Activated CD4-positive, alpha-beta memory T cell treated with anti-CD3 and anti-CD28 coated beads for 36 hours (primary cell): ENCODE data around the gene ABCA3. TPM values are rescaled to one million over a fixed set of nuclear protein-coding genes. Genes with fewer than 3 reads are reported as not detected.

Source experiments
- CTCF ChIA-PET: fragments of 350-600 bp; sonication (Branson Sonifier 250); formaldehyde crosslinking; loops from one replicate; lab custom pipeline; 2021; ENCODE audit warnings: antibody characterized with exemption, inconsistent platforms; lab: Charles Lee
- POLR2A ChIA-PET: fragments of 350-600 bp; sonication (Branson Sonifier 250); formaldehyde crosslinking; loops from one replicate; lab custom pipeline; 2021; ENCODE audit warnings: antibody characterized with exemption; lab: Charles Lee
- DNase-seq: peaks from one replicate; pipeline ENCODE4 v3.0.0-alpha.2; 2020
- H3K27ac Mint-ChIP-seq: one replicate; pipeline ENCODE4 v1.8.0; 2021; ENCODE audit warnings: mixed read lengths
- H3K27me3 Mint-ChIP-seq: one replicate; pipeline ENCODE4 v1.8.0; 2021; ENCODE audit warnings: mixed read lengths
- H3K36me3 Mint-ChIP-seq: one replicate; pipeline ENCODE4 v1.8.0; 2021; ENCODE audit warnings: mixed read lengths
- H3K4me1 Mint-ChIP-seq: one replicate; pipeline ENCODE4 v1.8.0; 2021; ENCODE audit warnings: low read depth, mixed read lengths
- H3K4me3 Mint-ChIP-seq: one replicate; pipeline ENCODE4 v1.8.0; 2021; ENCODE audit warnings: mild to moderate bottlenecking, mixed read lengths
- H3K9me3 Mint-ChIP-seq: one replicate; pipeline ENCODE4 v1.8.0; 2021; ENCODE audit warnings: mixed read lengths
- intact Hi-C: fragments of 100-400 bp; cut with micrococcal nuclease; formaldehyde crosslinking; loops from one replicate; pipeline ENCODE4 v1.15.1; 2023
- total RNA-seq, 2 experiments: library from RNA; stranded (reverse); gene quantifications; one replicate each; pipeline ENCODE4 v1.2.3, GENCODE V29; 2021

Gene ABCA3
- total RNA-seq, 2 experiments from 2014 or later, result 6.1 to 6.4 TPM

- CTCF ChIA-PET, result no interaction called here
Observed at GRCh38 chr16:2370721-2371120, 30.2 kb upstream of the ABCA3 start.

GRCh38 chr16:2366660-2367309, 26.3 kb upstream of the ABCA3 start:
- POLR2A ChIA-PET, result no interaction called here
- intact Hi-C loops, result no loop called here
- peak; percentile 25 for DNase-seq
- Mint-ChIP-seq H3K4me3 (no peak overlapping the region), H3K9me3 (no peaks in the 10 kb centered on the region), H3K27me3 (peaks cover 24% of the 10 kb centered on the region), H3K4me1 (no peaks in the 10 kb centered on the region), H3K27ac (no peak overlapping the region), H3K36me3 (no peaks in the 10 kb centered on the region)
- CTCF ChIA-PET, result no interaction called here

More at GRCh38 chr16:2370721-2371120, 30.2 kb upstream of the ABCA3 start:
- Mint-ChIP-seq H3K27ac (no peak overlapping the region), H3K27me3 (peaks cover 25% of the 10 kb centered on the region), H3K9me3 (no peaks in the 10 kb centered on the region), H3K4me1 (no peaks in the 10 kb centered on the region), H3K4me3 (no peak overlapping the region), H3K36me3 (no peaks in the 10 kb centered on the region)
- DNase-seq, result no peak
- POLR2A ChIA-PET, result no interaction called here
- intact Hi-C loops, result no loop called here

- DNase-seq, result no peak
- Mint-ChIP-seq H3K4me1 (no peaks in the 10 kb centered on the region), H3K27ac (no peak overlapping the region), H3K9me3 (no peaks in the 10 kb centered on the region), H3K36me3 (no peaks in the 10 kb centered on the region), H3K27me3 (peaks cover 30% of the 10 kb centered on the region), H3K4me3 (no peak overlapping the region)
- intact Hi-C loops, result no loop called here
- ChIA-PET CTCF (no interaction called here), POLR2A (no interaction called here)
Observed at GRCh38 chr16:2365397-2366294, 25.1 kb upstream of the ABCA3 start.

GRCh38 chr16:2364638-2365210, 24.2 kb upstream of the ABCA3 start:
- intact Hi-C loops, result no loop called here
- H3K27me3 Mint-ChIP-seq, result peaks cover 32% of the 10 kb centered on the region
- no peak overlapping the region for H3K27ac Mint-ChIP-seq
- no peaks in the 10 kb centered on the region for H3K9me3 Mint-ChIP-seq
- POLR2A ChIA-PET, result no interaction called here
- H3K4me1 Mint-ChIP-seq, result no peaks in the 10 kb centered on the region
- no peak overlapping the region for H3K4me3 Mint-ChIP-seq
- DNase-seq, result no peak
- H3K36me3 Mint-ChIP-seq, result no peaks in the 10 kb centered on the region
- CTCF ChIA-PET, result no interaction called here

DNA sequence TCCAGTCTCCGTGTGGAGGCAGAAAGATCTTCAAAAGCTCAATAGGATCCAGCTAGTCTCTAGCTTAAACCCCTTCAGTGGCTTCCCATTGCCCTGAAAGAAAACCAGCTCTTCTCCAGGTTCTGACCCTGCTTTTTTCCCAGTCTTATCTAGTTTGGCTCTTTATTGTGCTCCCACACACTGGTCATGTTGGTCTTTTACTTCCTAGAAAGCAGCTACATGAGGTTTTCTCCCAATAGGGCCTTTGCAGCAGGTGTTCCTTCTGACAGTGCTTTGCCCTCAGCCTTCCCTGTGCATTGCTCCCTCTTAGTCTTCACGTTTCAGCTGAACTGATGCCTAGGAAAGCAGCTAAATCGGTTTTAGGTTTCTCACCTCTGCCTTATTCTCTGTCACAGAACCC, 21.7 kb upstream of the ABCA3 start:
- H3K4me1 Mint-ChIP-seq, result no peaks in the 10 kb centered on the region
- CTCF ChIA-PET, result interaction anchor here (1.0 kb wide), 1 partner anchor 13 kb away, joined by 4 read pairs; no protein-coding TSS in a partner anchor
- no peaks in the 10 kb centered on the region for H3K9me3 Mint-ChIP-seq
- intact Hi-C loops, result no loop called here
- DNase-seq, result no peak
- no peak overlapping the region for H3K4me3 Mint-ChIP-seq
- POLR2A ChIA-PET, result no interaction called here
- H3K27me3 Mint-ChIP-seq, result peaks cover 30% of the 10 kb centered on the region
- H3K36me3 Mint-ChIP-seq, result no peaks in the 10 kb centered on the region
- no peak overlapping the region for H3K27ac Mint-ChIP-seq

DNA sequence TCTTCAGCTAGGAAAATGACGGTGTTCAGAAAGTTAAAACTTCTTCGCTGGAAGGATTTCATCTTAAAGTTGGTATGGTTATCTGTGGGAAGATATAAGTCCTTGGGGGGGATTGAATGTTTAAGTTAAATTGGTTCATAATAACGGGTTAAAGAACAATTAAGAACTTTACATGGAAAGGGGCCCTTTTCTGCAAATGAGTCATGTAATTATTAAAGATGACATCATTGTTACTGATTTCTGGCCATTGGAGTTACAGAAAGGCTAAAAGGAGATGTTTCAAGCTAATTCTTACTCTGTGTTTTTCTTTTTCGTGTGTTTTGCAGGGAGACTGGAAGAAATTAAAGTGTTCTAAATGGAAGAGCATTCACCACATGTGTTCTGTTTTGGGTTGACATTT, 20.6 kb upstream of the ABCA3 start:
- ChIA-PET POLR2A (no interaction called here), CTCF (interaction anchor here (1.0 kb wide), 1 partner anchor 12 kb away, joined by 4 read pairs; no protein-coding TSS in a partner anchor)
- no peak overlapping the region for H3K4me3 Mint-ChIP-seq
- H3K27ac Mint-ChIP-seq, result no peak overlapping the region
- intact Hi-C loops, result no loop called here
- no peaks in the 10 kb centered on the region for H3K9me3 Mint-ChIP-seq
- no peak for DNase-seq
- H3K36me3 Mint-ChIP-seq, result no peaks in the 10 kb centered on the region
- H3K4me1 Mint-ChIP-seq, result no peaks in the 10 kb centered on the region
- peaks cover 25% of the 10 kb centered on the region for H3K27me3 Mint-ChIP-seq

DNA sequence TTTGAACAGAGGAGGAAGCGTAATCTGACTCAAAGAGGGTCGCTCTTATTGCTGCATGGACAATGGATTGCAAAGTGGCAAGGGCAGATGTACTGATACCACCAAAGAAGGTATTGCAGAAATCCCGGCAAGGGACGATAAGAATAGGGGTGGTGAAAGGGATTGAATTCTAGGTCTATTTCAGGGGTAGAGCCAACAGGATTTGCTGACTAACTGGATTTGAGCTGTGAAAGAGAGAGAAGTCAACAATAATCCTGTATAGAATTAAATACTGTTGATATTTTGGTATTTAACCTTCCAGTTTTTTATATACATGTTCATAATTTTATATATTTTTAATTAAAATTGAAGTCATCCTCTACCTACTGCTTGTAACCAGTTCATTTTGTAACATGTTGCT, 19.4 kb upstream of the ABCA3 start:
- no peaks in the 10 kb centered on the region for H3K36me3 Mint-ChIP-seq
- POLR2A ChIA-PET, result no interaction called here
- intact Hi-C loops, result no loop called here

DNA sequence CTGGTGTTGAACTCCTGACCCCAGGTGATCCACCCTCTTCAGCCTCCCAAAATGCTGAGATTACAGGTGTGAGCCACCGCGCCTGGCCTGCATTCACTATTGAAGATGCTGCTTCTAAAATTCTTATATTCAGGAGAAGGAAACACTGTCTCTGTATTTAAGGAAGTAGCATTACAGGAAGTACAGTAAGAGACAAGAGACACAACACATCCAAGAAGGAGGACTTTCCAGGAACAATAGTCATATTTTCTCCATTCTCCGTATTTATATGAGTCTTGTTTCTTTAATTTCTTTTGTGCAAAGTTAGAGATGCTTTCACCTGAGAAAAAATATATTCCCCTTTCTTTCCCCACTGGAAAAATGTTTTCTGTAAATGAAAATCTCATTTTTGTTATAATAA, 18.3 kb upstream of the ABCA3 start:
- intact Hi-C loops, result no loop called here
- POLR2A ChIA-PET, result no interaction called here
- Mint-ChIP-seq H3K4me3 (no peak overlapping the region), H3K27me3 (peaks cover 23% of the 10 kb centered on the region), H3K9me3 (no peaks in the 10 kb centered on the region), H3K27ac (no peak overlapping the region), H3K36me3 (no peaks in the 10 kb centered on the region), H3K4me1 (no peaks in the 10 kb centered on the region)
- no peak for DNase-seq
- CTCF ChIA-PET, result no interaction called here

More for the DNA sequence above, 19.4 kb upstream of the ABCA3 start:
- no peak overlapping the region for H3K27ac Mint-ChIP-seq
- CTCF ChIA-PET, result no interaction called here
- no peaks in the 10 kb centered on the region for H3K4me1 Mint-ChIP-seq
- no peaks in the 10 kb centered on the region for H3K9me3 Mint-ChIP-seq
- DNase-seq, result no peak
- no peak overlapping the region for H3K4me3 Mint-ChIP-seq
- H3K27me3 Mint-ChIP-seq, result peaks cover 23% of the 10 kb centered on the region

DNA sequence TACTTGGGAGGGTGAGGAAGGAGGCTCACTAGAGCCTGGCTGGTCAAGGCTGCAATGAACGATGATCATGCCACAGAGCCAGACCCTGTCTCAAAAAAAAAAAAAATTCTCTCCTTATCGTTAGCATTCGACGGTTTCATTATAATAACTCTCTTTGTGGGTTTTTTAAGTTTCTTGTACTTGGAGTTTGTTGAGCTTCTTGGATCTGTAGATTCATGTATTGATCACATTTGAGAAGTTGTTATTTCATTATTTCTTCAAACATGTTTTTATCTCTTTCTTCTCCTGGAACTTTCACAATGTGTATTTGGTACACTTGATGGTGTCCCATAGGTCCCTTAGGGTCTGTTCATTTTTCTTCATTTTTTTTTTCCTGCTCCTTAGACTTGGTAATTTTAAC, 16.8 kb upstream of the ABCA3 start:
- ChIA-PET CTCF (interaction anchor here (1.4 kb wide), 2 partner anchors 17 to 57 kb away, joined by 3 to 4 read pairs; partner anchors contain the start of gene ABCA3), POLR2A (no interaction called here)
- H3K36me3 Mint-ChIP-seq, result no peaks in the 10 kb centered on the region

GRCh38 chr16:2350500-2350899, 10.0 kb upstream of the ABCA3 start:
- Mint-ChIP-seq H3K4me1 (no peaks in the 10 kb centered on the region), H3K27ac (no peak overlapping the region), H3K36me3 (no peaks in the 10 kb centered on the region), H3K27me3 (peaks cover 13% of the 10 kb centered on the region), H3K4me3 (no peak overlapping the region), H3K9me3 (no peaks in the 10 kb centered on the region)
- no peak for DNase-seq
- ChIA-PET POLR2A (no interaction called here), CTCF (no interaction called here)
- intact Hi-C loops, result no loop called here

More for the DNA sequence above, 16.8 kb upstream of the ABCA3 start:
- intact Hi-C loops, result no loop called here
- DNase-seq, result no peak
- H3K4me3 Mint-ChIP-seq, result no peak overlapping the region
- H3K27ac Mint-ChIP-seq, result no peak overlapping the region
- H3K27me3 Mint-ChIP-seq, result peaks cover 23% of the 10 kb centered on the region
- no peaks in the 10 kb centered on the region for H3K9me3 Mint-ChIP-seq
- no peaks in the 10 kb centered on the region for H3K4me1 Mint-ChIP-seq

GRCh38 chr16:2343211-2343610, 2.7 kb upstream of the ABCA3 start:
- Mint-ChIP-seq H3K27me3 (peaks cover 6% of the 10 kb centered on the region), H3K27ac (no peak overlapping the region), H3K4me1 (peaks cover 18% of the 10 kb centered on the region), H3K36me3 (peaks cover 2% of the 10 kb centered on the region), H3K4me3 (no peak overlapping the region), H3K9me3 (no peaks in the 10 kb centered on the region)
- intact Hi-C loops, result no loop called here
- DNase-seq, result no peak
- ChIA-PET POLR2A (no interaction called here), CTCF (interaction anchor here (0.9 to 1.3 kb wide), 2 partner anchors 158 to 378 kb away, joined by 3 read pairs; partner anchors contain the start of gene RPS2)
